ENCODE measurements around the gene CTNNB1.

CTNNB1 gene

DNA sequence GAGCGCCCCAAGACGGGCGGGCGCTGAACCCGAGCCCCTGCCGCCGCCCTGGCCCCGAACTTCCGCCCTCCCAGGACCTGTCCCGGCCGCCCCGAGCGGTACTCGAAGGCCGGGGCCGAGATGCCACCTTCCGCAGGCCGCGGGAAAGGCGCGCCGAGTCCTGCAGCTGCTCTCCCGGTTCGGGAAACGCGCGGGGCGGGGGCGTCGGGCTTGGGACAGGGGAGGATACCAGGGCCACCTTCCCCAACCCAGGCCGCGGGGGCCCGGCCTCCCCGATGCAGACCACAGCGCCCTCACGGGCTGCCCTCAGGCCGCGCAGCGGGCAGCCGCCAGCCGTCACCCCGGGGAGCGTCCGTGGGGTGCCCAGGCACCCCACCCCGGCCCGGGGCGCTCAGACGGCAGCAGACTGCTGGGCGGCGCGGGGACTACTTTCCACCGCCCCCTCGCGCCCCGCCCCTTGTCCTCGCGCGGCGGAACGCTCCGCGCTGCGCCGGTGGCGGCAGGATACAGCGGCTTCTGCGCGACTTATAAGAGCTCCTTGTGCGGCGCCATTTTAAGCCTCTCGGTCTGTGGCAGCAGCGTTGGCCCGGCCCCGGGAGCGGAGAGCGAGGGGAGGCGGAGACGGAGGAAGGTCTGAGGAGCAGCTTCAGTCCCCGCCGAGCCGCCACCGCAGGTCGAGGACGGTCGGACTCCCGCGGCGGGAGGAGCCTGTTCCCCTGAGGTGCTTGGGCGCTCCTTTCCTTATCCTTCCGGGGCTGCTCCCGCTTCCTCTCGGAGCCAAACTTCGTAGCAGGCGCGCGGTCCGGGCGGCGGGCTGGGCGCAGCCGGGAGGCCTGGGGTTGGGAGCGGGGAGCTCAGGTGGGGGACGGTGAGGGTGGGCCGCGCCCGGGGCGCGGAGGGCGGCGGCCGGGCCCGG is at the start of gene CTNNB1:
Gene CTNNB1, plus strand, starts transcription at position 556 of the 916 bp plus-strand sequence. CDS start 24,564 bp downstream, outside the sequence.
- DNase-seq (ENCODE audit: low read depth, low spot score) = peak; percentile 77
- H3K4me3 ChIP-seq (ENCODE audit: low read depth, low read length) = peak within 1 kb of the TSS; percentile 93
- TF ChIP-seq, protein P1, sequence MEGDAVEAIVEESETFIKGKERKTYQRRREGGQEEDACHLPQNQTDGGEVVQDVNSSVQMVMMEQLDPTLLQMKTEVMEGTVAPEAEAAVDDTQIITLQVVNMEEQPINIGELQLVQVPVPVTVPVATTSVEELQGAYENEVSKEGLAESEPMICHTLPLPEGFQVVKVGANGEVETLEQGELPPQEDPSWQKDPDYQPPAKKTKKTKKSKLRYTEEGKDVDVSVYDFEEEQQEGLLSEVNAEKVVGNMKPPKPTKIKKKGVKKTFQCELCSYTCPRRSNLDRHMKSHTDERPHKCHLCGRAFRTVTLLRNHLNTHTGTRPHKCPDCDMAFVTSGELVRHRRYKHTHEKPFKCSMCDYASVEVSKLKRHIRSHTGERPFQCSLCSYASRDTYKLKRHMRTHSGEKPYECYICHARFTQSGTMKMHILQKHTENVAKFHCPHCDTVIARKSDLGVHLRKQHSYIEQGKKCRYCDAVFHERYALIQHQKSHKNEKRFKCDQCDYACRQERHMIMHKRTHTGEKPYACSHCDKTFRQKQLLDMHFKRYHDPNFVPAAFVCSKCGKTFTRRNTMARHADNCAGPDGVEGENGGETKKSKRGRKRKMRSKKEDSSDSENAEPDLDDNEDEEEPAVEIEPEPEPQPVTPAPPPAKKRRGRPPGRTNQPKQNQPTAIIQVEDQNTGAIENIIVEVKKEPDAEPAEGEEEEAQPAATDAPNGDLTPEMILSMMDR (IDR thresholded peaks at IDR 0.05; ENCODE audit: insufficient read depth, low read length, missing control alignments) = no peak
- CTCF ChIA-PET = interaction anchor here (1.0 to 1.1 kb wide), 3 partner anchors 24 to 621 kb away, joined by 3 read pairs; no protein-coding TSS in a partner anchor
- POLR2A ChIA-PET = interaction anchor here (0.6 to 1.7 kb wide), 31 partner anchors 9 to 921 kb away, joined by 3 to 13 read pairs (median 3); partner anchors contain the start of genes RPL14 and ZNF621

DNA sequence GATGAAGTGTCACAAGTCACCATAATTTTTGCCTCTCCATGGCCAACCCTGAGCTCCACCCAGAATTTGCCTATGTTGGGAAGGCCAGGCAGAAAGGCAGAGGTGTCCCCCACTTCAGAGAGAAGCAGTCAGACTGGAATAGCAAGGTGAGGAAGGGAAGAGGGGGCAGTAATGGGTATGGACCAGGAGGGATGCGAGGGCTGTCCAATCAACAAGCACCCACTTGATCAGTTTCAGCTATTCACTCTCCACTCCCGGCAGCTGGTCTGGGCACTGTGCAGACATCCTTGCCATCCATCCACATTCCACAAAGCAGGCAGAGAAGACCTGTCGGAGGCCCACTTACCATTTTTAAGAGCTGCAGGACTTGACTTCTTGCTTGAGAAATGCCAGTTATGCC is 43.5 kb upstream of the CTNNB1 start:
- no peak for DNase-seq (ENCODE audit: low read depth, low spot score)
- ChIA-PET CTCF (no interaction called here), POLR2A (no interaction called here)
- TF ChIP-seq, protein P1 (IDR thresholded peaks at IDR 0.05; ENCODE audit: insufficient read depth, low read length, missing control alignments) = no peak
- H3K4me3 ChIP-seq (ENCODE audit: low read depth, low read length) = no peak overlapping the region

DNA sequence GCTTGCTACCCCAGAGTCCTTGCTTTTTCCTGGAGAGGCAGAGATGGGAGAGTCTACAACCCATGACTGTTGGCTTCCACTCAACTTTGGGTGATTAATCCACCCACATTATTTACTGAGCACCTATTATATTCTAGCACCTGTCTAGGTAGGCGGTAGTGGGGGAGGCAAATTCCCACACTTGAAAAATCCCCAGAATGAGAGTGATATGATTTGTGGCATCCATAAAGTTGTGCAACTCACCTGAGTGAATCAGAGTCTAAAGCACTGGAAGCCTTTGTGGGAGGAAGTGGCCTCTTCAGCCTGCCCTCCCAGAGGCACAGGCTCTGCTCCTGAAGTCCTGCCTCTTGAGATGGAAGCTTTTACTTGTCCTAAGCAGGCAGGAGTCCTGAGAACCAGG is 40.4 kb upstream of the CTNNB1 start:
- TF ChIP-seq, protein P1 (IDR thresholded peaks at IDR 0.05; ENCODE audit: insufficient read depth, low read length, missing control alignments) = no peak
- CTCF ChIA-PET = no interaction called here
- POLR2A ChIA-PET = no interaction called here
- no peak overlapping the region for H3K4me3 ChIP-seq (ENCODE audit: low read depth, low read length)
- no peak for DNase-seq (ENCODE audit: low read depth, low spot score)

DNA sequence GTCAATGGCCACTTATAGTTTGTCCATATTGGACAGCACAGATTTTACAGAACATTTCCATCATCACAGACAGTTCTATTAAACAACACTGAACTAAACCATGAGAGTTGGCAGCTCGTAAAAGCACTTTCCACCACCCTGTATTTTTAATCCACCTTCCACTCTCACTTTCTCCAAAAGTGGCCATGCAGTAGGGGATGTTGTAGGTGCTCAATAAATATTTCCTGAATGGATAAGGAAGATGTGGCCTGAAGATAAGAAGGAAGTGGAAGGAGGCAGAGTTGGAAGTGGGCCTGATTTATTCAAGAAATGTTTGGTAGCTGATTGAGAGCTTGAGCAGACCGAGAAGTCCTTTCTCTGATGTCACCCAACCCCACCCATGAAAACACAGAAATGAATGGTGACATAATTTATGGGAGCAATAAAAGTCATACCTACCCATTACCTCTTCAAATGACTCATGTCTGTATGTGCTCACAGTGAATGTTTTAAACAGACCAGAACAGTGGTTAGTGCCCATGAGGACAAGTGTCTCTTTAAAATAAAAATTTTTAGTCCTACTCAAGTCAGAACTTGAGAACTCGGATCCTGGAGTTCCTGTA is 39.6 kb upstream of the CTNNB1 start:
- H3K4me3 ChIP-seq (ENCODE audit: low read depth, low read length) = no peak overlapping the region
- DNase-seq (ENCODE audit: low read depth, low spot score) = no peak
- POLR2A ChIA-PET = no interaction called here
- TF ChIP-seq, protein P1 (IDR thresholded peaks at IDR 0.05; ENCODE audit: insufficient read depth, low read length, missing control alignments) = no peak
- CTCF ChIA-PET = no interaction called here

DNA sequence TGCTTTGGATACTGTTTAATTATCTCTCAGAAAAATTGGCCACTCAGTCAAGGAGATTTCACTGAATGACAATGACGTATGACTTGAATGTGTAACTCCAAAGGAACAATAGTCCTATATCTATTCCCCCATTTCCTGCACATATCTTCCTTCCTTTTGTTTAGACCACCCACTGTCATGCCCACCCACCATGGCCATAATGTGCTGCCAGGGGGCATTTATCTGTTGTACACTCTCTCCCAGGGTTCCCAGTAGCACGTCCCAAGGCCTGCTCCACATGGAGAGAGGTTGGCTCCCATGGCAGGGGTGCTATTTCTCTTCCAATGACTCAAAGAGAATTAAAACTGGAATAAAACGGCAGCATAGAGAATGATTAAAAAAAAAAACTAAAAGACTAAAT is 36.8 kb upstream of the CTNNB1 start:
- POLR2A ChIA-PET = no interaction called here
- CTCF ChIA-PET = no interaction called here
- TF ChIP-seq, protein P1 (IDR thresholded peaks at IDR 0.05; ENCODE audit: insufficient read depth, low read length, missing control alignments) = no peak
- H3K4me3 ChIP-seq (ENCODE audit: low read depth, low read length) = no peak overlapping the region
- DNase-seq (ENCODE audit: low read depth, low spot score) = no peak

DNA sequence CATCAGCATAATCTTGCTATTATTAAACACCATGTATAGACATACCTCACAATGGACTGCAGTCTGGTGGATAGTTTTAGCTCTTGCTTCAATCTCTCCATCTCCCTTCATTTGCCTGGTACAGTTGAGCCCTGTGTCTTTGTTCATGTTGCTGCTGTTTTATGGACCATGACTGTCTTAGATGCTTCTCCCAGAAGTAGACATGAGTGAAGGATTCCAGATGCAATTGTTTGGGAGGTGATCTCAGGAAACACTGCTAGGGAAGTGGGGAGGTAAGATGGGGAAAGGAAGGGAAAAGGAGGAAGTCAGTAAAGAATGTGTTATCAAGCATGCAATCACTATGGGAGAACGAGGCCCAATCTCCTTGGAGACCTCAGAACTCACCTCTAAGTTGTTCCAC is 36.3 kb upstream of the CTNNB1 start:
- POLR2A ChIA-PET = no interaction called here
- TF ChIP-seq, protein P1 (IDR thresholded peaks at IDR 0.05; ENCODE audit: insufficient read depth, low read length, missing control alignments) = no peak
- CTCF ChIA-PET = no interaction called here
- no peak overlapping the region for H3K4me3 ChIP-seq (ENCODE audit: low read depth, low read length)
- DNase-seq (ENCODE audit: low read depth, low spot score) = no peak
